ENCODE results near the gene ACP3.

ACP3 gene

GRCh38 chr3:132315851-132316250 lies 1.4 kb upstream of the ACP3 start:
- DNase-seq (ENCODE audit: low spot score) = no peak

- DNase-seq (ENCODE audit: low spot score) = peak; percentile 4
These were observed 1.2 kb downstream of the ACP3 start for GRCh38 chr3:132318451-132318850.

- no peak for DNase-seq (ENCODE audit: low spot score)
These were observed 4.1 kb downstream of the ACP3 start for GRCh38 chr3:132321304-132321703.

GRCh38 chr3:132325103-132325606 lies 7.9 kb downstream of the ACP3 start:
- no peak for DNase-seq (ENCODE audit: low spot score)

GRCh38 chr3:132325634-132326033 lies 8.4 kb downstream of the ACP3 start:
- DNase-seq (ENCODE audit: low spot score) = no peak

GRCh38 chr3:132326251-132326650 lies 9.0 kb downstream of the ACP3 start:
- DNase-seq (ENCODE audit: low spot score) = no peak

- DNase-seq (ENCODE audit: low spot score) = no peak
These were observed 14.9 kb downstream of the ACP3 start for GRCh38 chr3:132332082-132332481.

GRCh38 chr3:132332508-132332907 lies 15.3 kb downstream of the ACP3 start:
- DNase-seq (ENCODE audit: low spot score) = no peak

DNA sequence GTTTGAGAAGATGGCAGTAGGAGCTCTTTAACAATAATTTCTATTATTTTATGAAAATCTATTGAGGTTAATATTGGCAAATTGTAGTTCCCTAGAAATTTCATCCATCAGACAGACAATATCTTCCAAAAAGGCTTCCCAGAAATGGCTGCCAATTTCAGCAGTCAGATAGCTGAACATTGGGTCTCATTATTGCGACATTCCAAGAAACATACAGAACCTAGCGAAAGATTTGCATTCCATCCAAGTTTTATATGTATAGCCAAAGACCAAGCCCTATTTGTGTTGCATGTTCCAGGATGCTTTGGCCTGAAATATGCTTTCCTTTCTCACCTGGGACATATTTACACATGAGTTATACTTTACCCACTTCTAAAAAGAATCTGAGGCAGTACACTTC lies 24.5 kb downstream of the ACP3 start:
- DNase-seq (ENCODE audit: low spot score) = no peak

DNA sequence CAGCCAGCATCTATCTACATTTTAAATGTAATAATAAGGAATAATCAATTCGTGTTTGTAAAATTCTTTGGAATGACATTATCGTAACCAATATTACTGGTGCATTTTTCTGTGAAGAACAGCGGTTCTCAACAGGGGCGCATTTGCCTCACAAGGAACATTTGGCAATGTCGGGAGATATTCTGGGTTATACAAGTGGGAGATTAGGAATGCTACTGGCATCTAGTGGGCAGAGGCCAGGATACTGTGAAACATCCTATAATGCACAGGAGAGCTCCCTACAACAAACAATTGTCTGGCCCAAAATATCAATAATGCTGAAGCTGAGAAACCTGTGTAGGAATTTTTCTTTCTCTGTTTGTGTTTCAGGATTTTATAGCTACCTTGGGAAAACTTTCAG lies 25.0 kb downstream of the ACP3 start:
- no peak for DNase-seq (ENCODE audit: low spot score)

DNA sequence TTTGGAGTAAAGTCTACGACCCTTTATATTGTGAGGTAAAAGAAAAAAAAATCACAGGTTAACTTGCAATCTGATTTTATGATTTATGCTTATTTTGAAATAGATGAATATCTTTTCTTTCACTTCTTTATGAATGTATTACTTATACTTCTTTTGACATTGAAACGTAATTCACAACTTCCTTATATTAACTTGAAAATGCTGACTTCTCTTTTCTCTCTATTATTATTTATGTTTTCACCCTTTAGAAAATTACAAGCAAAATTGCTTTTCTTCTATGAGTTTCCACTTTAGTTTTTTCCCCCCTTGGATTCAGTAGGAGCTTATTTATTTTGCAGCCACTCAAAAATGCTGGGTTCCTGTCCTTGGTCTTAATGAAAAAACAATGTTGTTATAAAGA lies 25.4 kb downstream of the ACP3 start:
- no peak for DNase-seq (ENCODE audit: low spot score)

GRCh38 chr3:132343018-132343612 lies 25.9 kb downstream of the ACP3 start:
- peak; percentile 41 for DNase-seq (ENCODE audit: low spot score)

DNA sequence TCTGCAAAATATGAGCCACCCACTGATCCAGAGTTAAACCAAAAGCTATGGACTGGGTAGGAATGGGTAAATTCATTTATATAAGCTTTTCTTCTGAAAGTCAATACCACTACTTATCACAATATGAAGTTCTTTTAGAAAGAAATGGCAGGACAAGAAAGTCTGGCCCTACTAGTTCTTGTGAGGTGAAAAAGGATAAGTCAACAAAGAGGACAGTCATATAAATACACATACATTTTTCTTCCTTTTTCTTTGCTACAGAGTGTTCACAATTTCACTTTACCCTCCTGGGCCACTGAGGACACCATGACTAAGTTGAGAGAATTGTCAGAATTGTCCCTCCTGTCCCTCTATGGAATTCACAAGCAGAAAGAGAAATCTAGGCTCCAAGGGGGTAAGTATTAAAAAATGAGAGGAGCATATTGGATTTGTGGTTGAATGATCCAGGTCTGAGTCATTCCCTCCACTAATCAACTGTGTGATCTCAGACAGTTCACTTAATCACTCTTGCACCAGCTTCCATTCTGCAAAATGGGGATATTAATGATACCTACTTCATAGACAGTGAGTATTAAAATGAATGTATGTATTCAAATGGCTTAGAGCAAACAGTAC lies 27.6 kb downstream of the ACP3 start:
- no peak for DNase-seq (ENCODE audit: low spot score)

DNA sequence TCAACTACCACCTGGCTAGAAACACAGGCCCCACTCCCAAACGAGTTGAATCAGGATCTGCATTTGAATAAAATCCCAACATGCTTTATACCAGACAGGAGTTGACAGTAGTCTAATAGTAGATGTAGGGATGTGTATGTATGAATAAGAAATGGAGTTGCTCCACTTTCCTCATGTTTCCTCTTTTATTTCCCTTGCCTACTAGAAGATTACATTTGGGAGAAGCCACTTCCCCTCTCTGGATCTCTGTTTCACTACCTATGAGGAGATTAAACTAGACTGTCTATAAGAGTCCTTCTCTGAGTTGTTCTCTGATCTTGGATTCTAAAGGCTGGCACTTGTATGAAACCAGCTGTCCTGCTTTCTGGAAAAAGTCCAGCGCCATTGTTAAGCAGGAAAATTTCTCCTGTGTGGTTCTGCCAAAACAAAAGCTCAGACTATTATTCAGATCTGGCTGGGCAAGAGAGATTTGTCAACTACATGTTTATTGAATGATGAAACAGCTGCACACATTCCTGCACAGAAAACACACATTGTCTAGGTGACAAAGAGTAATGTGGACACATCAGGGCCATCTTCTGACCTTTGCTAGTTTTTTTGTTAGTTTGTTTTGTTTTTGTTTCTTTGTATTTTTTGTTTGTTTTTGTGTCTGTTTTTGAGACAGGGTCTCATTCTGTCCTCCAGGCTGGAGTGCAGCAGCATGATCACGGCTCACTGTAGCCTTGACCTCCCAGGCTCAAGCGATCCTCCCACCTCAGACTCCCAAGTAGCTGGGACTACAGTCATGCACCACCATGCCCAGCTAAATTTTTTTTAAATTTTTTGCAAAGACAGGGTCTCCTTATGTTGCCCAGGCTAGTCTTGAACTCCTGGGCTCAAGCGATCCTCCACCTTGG lies 29.9 kb downstream of the ACP3 start:
- no peak for DNase-seq (ENCODE audit: low spot score)

DNA sequence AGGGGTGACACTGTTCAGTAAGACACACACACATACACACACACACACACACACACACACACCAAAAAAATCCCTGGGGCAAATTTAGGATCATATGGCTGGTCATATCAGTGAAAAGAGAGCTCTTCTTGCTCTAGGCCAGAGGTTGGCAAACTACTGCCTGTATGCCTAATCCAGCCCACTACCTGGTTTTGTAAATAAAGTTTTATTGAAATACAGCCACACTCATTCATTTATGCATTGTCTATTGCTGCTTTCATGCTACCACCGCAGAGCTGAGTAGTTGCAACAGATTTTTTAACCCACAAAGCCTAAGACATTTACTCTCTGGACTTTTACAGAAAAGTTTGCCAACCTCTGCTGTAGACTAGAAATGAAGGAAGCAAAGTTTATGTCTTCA lies 30.6 kb downstream of the ACP3 start:
- DNase-seq (ENCODE audit: low spot score) = no peak

DNA sequence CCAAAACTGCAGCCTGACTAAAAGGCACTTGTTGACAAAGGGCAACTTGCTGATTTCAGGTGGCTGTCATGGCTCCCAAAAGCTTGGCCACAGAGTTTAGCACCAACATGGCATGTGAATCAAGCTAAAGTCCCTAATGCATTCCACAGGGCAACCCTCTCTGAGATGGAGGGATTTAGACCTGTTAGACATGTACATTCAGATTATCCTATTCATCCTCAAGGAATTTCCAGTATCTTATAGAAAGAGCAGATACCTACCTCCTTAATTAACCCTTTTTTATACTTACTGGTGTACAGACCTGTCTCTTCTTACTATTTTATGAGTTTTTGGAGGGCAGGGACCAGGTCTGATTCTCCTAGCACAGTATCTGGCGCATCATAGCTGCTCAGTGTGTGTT lies 31.3 kb downstream of the ACP3 start:
- no peak for DNase-seq (ENCODE audit: low spot score)

DNA sequence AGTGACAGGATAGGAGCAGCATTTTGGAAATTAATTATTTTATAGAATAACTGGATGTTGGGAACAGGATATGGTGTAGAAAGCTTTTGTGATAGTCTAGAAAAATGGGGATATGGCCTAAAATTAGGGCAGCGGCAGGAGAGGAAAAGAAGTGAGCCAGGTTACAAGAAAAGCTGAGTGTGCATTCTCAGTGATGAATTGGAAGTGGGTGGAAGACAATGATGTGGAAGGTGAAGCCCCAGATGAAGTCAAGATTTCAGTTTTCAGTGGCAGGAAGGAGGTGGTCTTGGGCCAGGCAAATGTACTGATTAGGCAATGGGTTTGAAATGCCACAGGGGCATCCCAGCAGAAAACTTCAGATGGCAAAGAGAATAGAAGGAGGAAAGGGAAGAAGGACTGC lies 33.6 kb downstream of the ACP3 start:
- DNase-seq (ENCODE audit: low spot score) = no peak

- DNase-seq (ENCODE audit: low spot score) = no peak
These were observed 34.1 kb downstream of the ACP3 start for GRCh38 chr3:132351222-132351806.

DNA sequence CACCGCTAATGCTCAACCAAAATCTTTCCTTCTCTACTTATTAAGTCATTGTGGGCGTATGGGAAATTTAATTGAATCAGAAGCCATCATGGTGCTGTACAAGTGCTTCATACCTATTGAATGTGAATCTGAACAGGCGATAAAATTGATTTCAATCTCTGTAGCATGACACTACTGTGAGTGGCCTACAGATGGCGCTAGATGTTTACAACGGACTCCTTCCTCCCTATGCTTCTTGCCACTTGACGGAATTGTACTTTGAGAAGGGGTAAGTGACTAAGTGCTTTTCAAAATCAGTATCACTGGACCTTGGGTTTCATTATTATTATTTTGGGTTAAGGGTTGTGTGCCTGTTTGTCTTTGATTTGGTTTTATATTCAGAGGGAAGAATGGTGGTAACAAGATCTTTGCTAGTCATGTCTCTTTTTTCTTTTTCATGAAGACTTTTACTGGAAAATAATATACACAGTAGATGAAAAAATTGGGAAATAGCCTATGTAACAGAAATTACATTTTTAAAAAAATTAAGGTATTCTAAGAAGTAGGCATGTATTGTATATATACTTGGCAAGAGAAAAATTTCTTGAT lies 35.4 kb downstream of the ACP3 start:
- peak; percentile 65 for DNase-seq (ENCODE audit: low spot score)

DNA sequence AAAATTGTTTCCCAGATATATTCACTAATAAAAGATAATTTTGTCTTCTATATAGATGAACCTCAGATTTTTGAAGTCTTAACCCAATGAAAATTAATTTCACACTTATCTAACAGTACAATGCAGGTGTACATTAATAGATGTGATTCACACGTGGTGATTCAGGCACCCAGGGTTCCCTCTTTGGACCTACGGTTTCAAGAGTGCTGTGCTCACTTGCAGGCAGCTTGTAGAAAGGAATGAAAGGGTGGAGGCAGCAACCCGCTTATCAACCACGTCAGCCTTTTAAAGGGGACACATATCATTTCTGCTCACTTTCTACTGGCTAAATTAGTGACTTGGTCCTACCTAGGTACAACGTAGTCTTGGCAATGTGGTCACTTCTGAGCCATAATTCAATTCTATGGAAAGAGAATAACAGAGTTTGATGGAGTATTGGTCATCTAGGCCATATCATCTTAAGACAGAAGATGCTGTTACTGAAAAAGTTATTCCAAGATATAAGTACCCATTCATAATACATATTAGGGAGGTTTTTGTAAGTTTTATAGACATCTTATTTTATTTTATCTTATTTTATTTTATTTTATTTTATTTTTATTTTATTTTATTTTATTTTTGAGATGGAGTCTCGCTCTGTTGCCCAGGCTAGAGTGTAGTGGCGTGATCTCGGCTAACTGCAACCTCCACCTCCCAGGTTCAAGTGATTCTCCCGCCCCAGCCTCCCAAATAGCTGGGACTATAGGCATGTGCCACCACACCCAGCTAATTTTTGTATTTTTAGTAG lies 37.9 kb downstream of the ACP3 start:
- no peak for DNase-seq (ENCODE audit: low spot score)

- DNase-seq (ENCODE audit: low spot score) = no peak
These were observed 39.4 kb downstream of the ACP3 start for GRCh38 chr3:132356568-132356967.
